K562 (cell line): ENCODE data around the gene ZBTB47. TPM values are rescaled to one million over a fixed set of nuclear protein-coding genes. Genes with fewer than 3 reads are reported as not detected.

Experiments
- SRF ChIP-seq, 2 experiments: fragments of 250-450, 450-650 bp in 1 of 2; sonication (Bioruptor Pico) in 1 of 2; sonication (generic) in 1 of 2; formaldehyde crosslinking; IDR thresholded peaks; 2 replicates each; pipeline versions ENCODE4 v1.5.0 to v1.5.1; 2020 to 2022; ENCODE audit warnings: mild to moderate bottlenecking in 1 of 2, missing genetic modification reagents in 1 of 2
- THRB ChIP-seq: fragments of 450-650 bp; formaldehyde crosslinking; conservative IDR thresholded peaks from 2 replicates; pipeline ENCODE4 v1.4.0; 2022; ENCODE audit warnings: mild to moderate bottlenecking, missing genetic modification characterization
- ZBTB40 ChIP-seq, 2 experiments: fragments of 450-650 bp in 1 of 2; sonication (generic) in 1 of 2; formaldehyde crosslinking in 1 of 2; IDR thresholded peaks; 2 replicates each; pipeline versions ENCODE4 v1.7.1 to v1.9.0; 2016 to 2022; ENCODE audit warnings: inconsistent platforms in 1 of 2, mild to moderate bottlenecking in 1 of 2, missing genetic modification reagents in 1 of 2
- ZNF75A ChIP-seq: fragments of 450-650 bp; formaldehyde crosslinking; IDR thresholded peaks from 2 replicates; pipeline ENCODE4 v1.4.0; 2020; ENCODE audit warnings: mild to moderate bottlenecking
- polyA plus RNA-seq, 8 experiments: library from polyadenylated mRNA; depleted of rRNA in 4 of 8; stranded (reverse) in 5 of 8; unstranded in 3 of 8; fragments of >200 nt; fragmentation: Nextera tagmentation in 2 of 8; fragmentation: Illumina TruSeq in 1 of 8; extraction: Ambion mirVana in 2 of 8; extraction: Trizol in 1 of 8; gene quantifications; 2 replicates each; pipeline versions ENCODE4 v1.2.1 to v1.2.3, GENCODE V29; 2011 to 2014; ENCODE audit warnings: inconsistent platforms in 1 of 8, missing spikeins in 1 of 8
- total RNA-seq, 7 experiments: library from RNA; depleted of rRNA in 6 of 7; stranded (reverse); fragments of >200 nt in 6 of 7; fragmentation: Illumina TruSeq in 2 of 7; extraction: Trizol in 2 of 7; gene quantifications; 2 replicates each; pipeline versions ENCODE4 v1.2.1 to v1.2.3, GENCODE V29; 2011 to 2021; ENCODE audit warnings: low replicate concordance in 1 of 7

ZBTB47 gene
- total and polyA plus RNA-seq, 9 of the 15 experiments (the other 6 are each of a cell fraction or from before 2014, with no cell fraction given) = 0.11 to 4.6 (median 1.7) TPM; not detected in 1

- TF ChIP-seq ZBTB40 (IDR thresholded peaks at IDR 0.05) (no peak), ZBTB40 (CRISPR knock-in tag; IDR thresholded peaks at IDR 0.05) (no peak), ZNF75A (CRISPR knock-in tag) (no peak), THRB (CRISPR knock-in tag) (no peak), SRF (CRISPR knock-in tag; IDR thresholded peaks at IDR 0.05) (no peak)
Measured at GRCh38 chr3:42685891-42686820, 32.7 kb downstream of the ZBTB47 start (continued).
